ENCODE results near the gene APOA5.

APOA5 gene

GRCh38 chr11:116787786-116788486 lies 3.7 kb downstream of the APOA5 start, which contains the start of gene ZPR1:
Gene ZPR1 (minus strand): TSS chr11:116788023. CDS start chr11:116787990, 33 bp downstream.
- TF ChIP-seq TAF1 (IDR thresholded peaks at IDR 0.05; ENCODE audit: borderline replicate concordance, insufficient read depth, low read length) (peak; percentile 72; the same call in 1 of the 2 replicates), POLR2AphosphoS5 (IDR thresholded peaks at IDR 0.05; ENCODE audit: low read depth, low read length) (peak; percentile 85; the same call in 1 of the 2 replicates), SIN3A (IDR thresholded peaks at IDR 0.05; ENCODE audit: borderline replicate concordance, insufficient read depth, low read length) (peak; percentile 86; the same call in 1 of the 2 replicates), REST (IDR thresholded peaks at IDR 0.05; ENCODE audit: insufficient read depth in 1 of 2, low read depth in 2 of 2, low read length in 2 of 2) (no peak)

- TF ChIP-seq POLR2AphosphoS5 (IDR thresholded peaks at IDR 0.05; ENCODE audit: low read depth, low read length) (no peak), SIN3A (IDR thresholded peaks at IDR 0.05; ENCODE audit: borderline replicate concordance, insufficient read depth, low read length) (no peak), REST (IDR thresholded peaks at IDR 0.05; ENCODE audit: insufficient read depth in 1 of 2, low read depth in 2 of 2, low read length in 2 of 2) (no peak), FOXP2 (optimal IDR thresholded peaks at IDR 0.05; ENCODE audit: borderline replicate concordance, extremely low read depth, extremely low read length, insufficient read depth) (no peak), TAF1 (IDR thresholded peaks at IDR 0.05; ENCODE audit: borderline replicate concordance, insufficient read depth, low read length) (no peak)
These were observed 4.3 kb downstream of the APOA5 start for GRCh38 chr11:116787436-116787785.

- no peak for TF ChIP-seq FOXP2 (optimal IDR thresholded peaks at IDR 0.05; ENCODE audit: borderline replicate concordance, extremely low read depth, extremely low read length, insufficient read depth)
These were observed 4.7 kb downstream of the APOA5 start for GRCh38 chr11:116786966-116787365.

GRCh38 chr11:116786326-116786725 lies 5.4 kb downstream of the APOA5 start:
- no peak for TF ChIP-seq POLR2AphosphoS5 (IDR thresholded peaks at IDR 0.05; ENCODE audit: low read depth, low read length)
- no peak for TF ChIP-seq SIN3A (IDR thresholded peaks at IDR 0.05; ENCODE audit: borderline replicate concordance, insufficient read depth, low read length)
- TF ChIP-seq TAF1 (IDR thresholded peaks at IDR 0.05; ENCODE audit: borderline replicate concordance, insufficient read depth, low read length) = no peak
- TF ChIP-seq REST (IDR thresholded peaks at IDR 0.05; ENCODE audit: insufficient read depth in 1 of 2, low read depth in 2 of 2, low read length in 2 of 2) = no peak

- no peak for TF ChIP-seq FOXP2 (optimal IDR thresholded peaks at IDR 0.05; ENCODE audit: borderline replicate concordance, extremely low read depth, extremely low read length, insufficient read depth)
- no peak for TF ChIP-seq POLR2AphosphoS5 (IDR thresholded peaks at IDR 0.05; ENCODE audit: low read depth, low read length)
- TF ChIP-seq TAF1 (IDR thresholded peaks at IDR 0.05; ENCODE audit: borderline replicate concordance, insufficient read depth, low read length) = no peak
- TF ChIP-seq REST (IDR thresholded peaks at IDR 0.05; ENCODE audit: insufficient read depth in 1 of 2, low read depth in 2 of 2, low read length in 2 of 2) = no peak
These were observed 9.0 kb downstream of the APOA5 start for GRCh38 chr11:116782728-116783127.
